HepG2 (cell line): ENCODE data around the gene CPSF7. TPM values are rescaled to one million over a fixed set of nuclear protein-coding genes. Genes with fewer than 3 reads are reported as not detected.

ENCODE experiments used
- ATAC-seq: fragments of 200-7000 bp; cut with Tn5 transposase; 3 replicates; pipeline ENCODE4 v1.9.1; 2020; ENCODE audit warnings: mild to moderate bottlenecking, moderate library complexity
- BruUV-seq: library from RNA; stranded (reverse); fragments of 400-500 nt; replicated peaks from 2 replicates; lab custom pipeline; 2021; lab: Mats Ljungman, UMichigan
- CTCF ChIA-PET: fragments of 300-600 bp; formaldehyde crosslinking; extraction: SDS; loops from one replicate; lab custom pipeline; 2021; ENCODE audit warnings: low total read pairs, inconsistent platforms, low intra/inter-chr PET ratio; lab: Yijun Ruan, JAX
- POLR2A ChIA-PET: fragments of 350-600 bp; sonication (Branson Sonifier 250); formaldehyde crosslinking; loops from one replicate; lab custom pipeline; 2020; ENCODE audit warnings: antibody characterized with exemption, inconsistent platforms; lab: Yijun Ruan, JAX
- DNase-seq: peaks from one replicate; pipeline ENCODE4 v3.0.0-alpha.2; 2015; ENCODE audit warnings: low spot score
- FAIRE-seq: peaks from 3 replicates; lab custom pipeline; 2011; peaks lifted over from hg19 to GRCh38; lab: Jason Lieb, UNC
- H2AFZ ChIP-seq: one replicate; pipeline ENCODE4 v1.6.1; 2011; ENCODE audit warnings: low read length, inconsistent platforms
- H3K27ac ChIP-seq: fragments of 300-600 bp; 3 replicates; pipeline ENCODE4 v1.8.0; 2011; ENCODE audit warnings: mixed run types, mild to moderate bottlenecking, mixed read lengths, low read length, inconsistent platforms; ENCODE audit not compliant: insufficient read depth; ENCODE audit errors: extremely low read length
- H3K27me3 ChIP-seq, 2 experiments: fragments of 200-600 bp in 1 of 2; 2 replicates in 1 of 2; 3 replicates in 1 of 2; pipeline versions ENCODE4 v1.6.0 to v1.8.0; 2011; ENCODE audit warnings: low read length in 2 of 2, mild to moderate bottlenecking in 2 of 2, moderate library complexity in 2 of 2, inconsistent platforms in 1 of 2; ENCODE audit not compliant: insufficient read depth in 2 of 2, control insufficient read depth in 1 of 2
- H3K36me3 ChIP-seq, 2 experiments: fragments of 200-600 bp in 1 of 2; replicated peaks in 1 of 2; 2 replicates in 1 of 2; 3 replicates in 1 of 2; pipeline versions ENCODE4 v1.5.1 to v1.8.0; 2011; ENCODE audit warnings: low read length in 2 of 2, inconsistent platforms in 1 of 2; ENCODE audit not compliant: insufficient read depth in 2 of 2, control insufficient read depth in 1 of 2
- H3K4me1 ChIP-seq: 2 replicates; pipeline ENCODE4 v1.5.1; 2012; ENCODE audit warnings: low read length, inconsistent platforms; ENCODE audit not compliant: insufficient read depth
- H3K4me2 ChIP-seq: 2 replicates; pipeline ENCODE4 v1.6.0; 2011; ENCODE audit warnings: low read depth, low read length, inconsistent platforms
- H3K4me3 ChIP-seq, 3 experiments: fragments of 200-600 bp in 1 of 3; sonication (generic), shearing (Covaris generic) in 1 of 3; replicated peaks in 1 of 3; 2 replicates each; pipeline ENCODE4 v1.5.1; 2011 to 2016; ENCODE audit warnings: low read length in 3 of 3, inconsistent platforms in 2 of 3, low read depth in 2 of 3, mild to moderate bottlenecking in 2 of 3, control low read depth in 1 of 3, mixed read lengths in 1 of 3; ENCODE audit not compliant: insufficient read depth in 1 of 3
- H3K79me2 ChIP-seq: one replicate; pipeline ENCODE4 v1.6.1; 2011; ENCODE audit warnings: low read length, inconsistent platforms; ENCODE audit not compliant: insufficient read depth
- H3K9ac ChIP-seq: 2 replicates; pipeline ENCODE4 v1.6.0; 2011; ENCODE audit warnings: mild to moderate bottlenecking, low read depth, low read length, inconsistent platforms; ENCODE audit not compliant: insufficient read depth
- H3K9me3 ChIP-seq: 2 replicates; pipeline ENCODE4 v1.5.1; 2012; ENCODE audit warnings: mild to moderate bottlenecking, low read length
- H4K20me1 ChIP-seq: 2 replicates; pipeline ENCODE4 v1.6.0; 2011; ENCODE audit warnings: inconsistent platforms, mild to moderate bottlenecking, low read length, moderate library complexity; ENCODE audit not compliant: insufficient read depth
- FOXA3 ChIP-seq: IDR thresholded peaks from 2 replicates; pipeline ENCODE4 v1.6.1; 2016; ENCODE audit warnings: missing genetic modification reagents, missing compliant biosample characterization
- FOXO1 ChIP-seq: sonication (generic); formaldehyde crosslinking; IDR thresholded peaks from 2 replicates; pipeline ENCODE4 v1.4.0; 2020; ENCODE audit warnings: missing genetic modification reagents
- HNRNPLL ChIP-seq: fragments of 200-400 bp; formaldehyde crosslinking; IDR thresholded peaks from 2 replicates; pipeline ENCODE4 v1.6.1; 2017; ENCODE audit warnings: mild to moderate bottlenecking, low read depth, low read length; ENCODE audit not compliant: poor library complexity, severe bottlenecking
- MEIS2 ChIP-seq: sonication (generic); formaldehyde crosslinking; IDR thresholded peaks from 2 replicates; pipeline ENCODE4 v1.9.0; 2021; ENCODE audit warnings: mild to moderate bottlenecking, missing genetic modification reagents
- MZF1 ChIP-seq: sonication (generic); formaldehyde crosslinking; IDR thresholded peaks from 2 replicates; pipeline ENCODE4 v1.8.1; 2023; ENCODE audit warnings: mild to moderate bottlenecking, missing genetic modification reagents, borderline replicate concordance
- RFX5 ChIP-seq: IDR thresholded peaks from 2 replicates; pipeline ENCODE4 v1.6.1; 2011; ENCODE audit warnings: low read depth, low read length, improper control_type of control experiment
- SIN3A ChIP-seq: IDR thresholded peaks from 2 replicates; pipeline ENCODE4 v1.6.1; 2011; ENCODE audit warnings: low read depth, mild to moderate bottlenecking, control low read depth, low read length, borderline replicate concordance
- SMAD3 ChIP-seq: sonication (generic); formaldehyde crosslinking; IDR thresholded peaks from 2 replicates; pipeline ENCODE4 v1.4.0; 2020; ENCODE audit warnings: missing genetic modification reagents
- ZBTB42 ChIP-seq: sonication (generic); formaldehyde crosslinking; IDR thresholded peaks from 2 replicates; pipeline ENCODE4 v1.5.0; 2020; ENCODE audit warnings: mild to moderate bottlenecking, missing genetic modification reagents
- ZBTB7B ChIP-seq: sonication (generic); formaldehyde crosslinking; IDR thresholded peaks from 2 replicates; pipeline ENCODE4 v1.4.0; 2020; ENCODE audit warnings: missing genetic modification reagents
- ZNF101 ChIP-seq: sonication (generic); formaldehyde crosslinking; IDR thresholded peaks from 2 replicates; pipeline ENCODE4 v1.4.0; 2020; ENCODE audit warnings: mild to moderate bottlenecking, low read depth, missing genetic modification reagents, borderline replicate concordance
- ZNF230 ChIP-seq: sonication (generic); formaldehyde crosslinking; IDR thresholded peaks from 2 replicates; pipeline ENCODE4 v1.4.0; 2020; ENCODE audit warnings: mild to moderate bottlenecking, missing genetic modification reagents
- ZNF432 ChIP-seq: sonication (generic); formaldehyde crosslinking; IDR thresholded peaks from 2 replicates; pipeline ENCODE4 v1.5.0; 2020; ENCODE audit warnings: missing genetic modification reagents, mild to moderate bottlenecking, borderline replicate concordance
- ZNF543 ChIP-seq: sonication (generic); formaldehyde crosslinking; IDR thresholded peaks from 2 replicates; pipeline ENCODE4 v1.4.0; 2020; ENCODE audit warnings: mild to moderate bottlenecking, missing genetic modification reagents
- ZNF562 ChIP-seq: sonication (generic); formaldehyde crosslinking; IDR thresholded peaks from 2 replicates; pipeline ENCODE4 v1.8.0; 2022; ENCODE audit warnings: missing genetic modification reagents, borderline replicate concordance
- WGBS: methylation state at CpG from one replicate; pipeline ENCODE4 v1.1.6; 2017; ENCODE audit warnings: low lambda C conversion rate; 5-methylcytosine and 5-hydroxymethylcytosine counted together
- in situ Hi-C: cut with HindIII; loops from 2 replicates; pipeline ENCODE4 v1.10.0; 2017; ENCODE audit warnings: low pct_unique_long_range_greater_than_20kb; ENCODE audit not compliant: extremely low pct_ligation_motif_present
- intact Hi-C: fragments of 100-400 bp; cut with micrococcal nuclease; formaldehyde crosslinking; loops from one replicate; pipeline ENCODE4 v1.10.0; 2022; ENCODE audit not compliant: unreplicated experiment
- polyA plus RNA-seq, 8 experiments: library from polyadenylated mRNA; depleted of rRNA in 3 of 8; stranded (reverse) in 7 of 8; unstranded in 1 of 8; fragments of >200 nt; fragmentation: Illumina TruSeq in 4 of 8; extraction: Trizol in 4 of 8; gene quantifications; 2 replicates each; pipeline versions ENCODE4 v1.2.1 to v1.2.3, GENCODE V29; 2011 to 2016; ENCODE audit warnings: low read depth in 4 of 8, missing spikeins in 1 of 8, mixed read lengths in 1 of 8; ENCODE audit not compliant: insufficient read depth in 1 of 8
- total RNA-seq, 5 experiments: library from RNA; depleted of rRNA; stranded (reverse); fragments of >200 nt; fragmentation: Illumina TruSeq; extraction: Trizol; gene quantifications; 2 replicates each; pipeline ENCODE4 v1.2.3, GENCODE V29; 2016; ENCODE audit warnings: low read depth in 1 of 5
- TF ChIP-seq, protein P1 (sequence below), 2 experiments: sonication (generic) in 1 of 2; formaldehyde crosslinking in 1 of 2; IDR thresholded peaks; 2 replicates each; pipeline versions ENCODE4 v1.6.1 to v1.9.0; 2014 to 2022; ENCODE audit warnings: antibody characterized with exemption in 1 of 2, borderline replicate concordance in 1 of 2, inconsistent platforms in 1 of 2, low read depth in 1 of 2, missing genetic modification reagents in 1 of 2
- TF ChIP-seq, protein P2 (sequence below): sonication (generic); formaldehyde crosslinking; IDR thresholded peaks from 2 replicates; pipeline ENCODE4 v1.5.0; 2020; ENCODE audit warnings: mild to moderate bottlenecking, missing genetic modification reagents

Gene CPSF7
- total and polyA plus RNA-seq, 2 of the 13 experiments (the other 11 are each of a cell fraction or from before 2014, with no cell fraction given), result 34.1 to 36.8 TPM

DNA sequence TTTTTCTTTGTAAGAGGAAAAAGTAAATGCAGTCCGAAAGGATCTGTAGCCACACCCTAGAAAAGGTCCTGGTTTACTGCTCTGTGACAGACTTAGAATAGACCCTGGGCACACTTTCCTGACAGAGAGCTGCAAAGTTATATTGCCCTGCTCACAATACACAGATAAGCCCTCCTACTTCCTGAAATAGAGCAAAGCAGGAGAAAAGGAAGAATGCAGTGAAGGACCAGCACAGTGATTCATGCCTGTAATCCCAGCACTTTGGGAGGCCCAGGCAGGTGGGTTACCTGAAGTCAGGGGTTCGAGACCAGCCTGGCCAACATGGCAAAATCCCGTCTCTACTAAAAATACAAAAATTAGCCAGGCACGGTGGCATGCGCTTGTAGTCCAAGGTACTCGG lies 70.3 kb downstream of the CPSF7 start:
- Histone ChIP-seq H3K79me2 (peaks cover 17% of the 10 kb centered on the region), H3K27ac (no peak overlapping the region), H3K9me3 (no peaks in the 10 kb centered on the region)
- BruUV-seq, result no TSS peak
- TF ChIP-seq, protein P1, sequence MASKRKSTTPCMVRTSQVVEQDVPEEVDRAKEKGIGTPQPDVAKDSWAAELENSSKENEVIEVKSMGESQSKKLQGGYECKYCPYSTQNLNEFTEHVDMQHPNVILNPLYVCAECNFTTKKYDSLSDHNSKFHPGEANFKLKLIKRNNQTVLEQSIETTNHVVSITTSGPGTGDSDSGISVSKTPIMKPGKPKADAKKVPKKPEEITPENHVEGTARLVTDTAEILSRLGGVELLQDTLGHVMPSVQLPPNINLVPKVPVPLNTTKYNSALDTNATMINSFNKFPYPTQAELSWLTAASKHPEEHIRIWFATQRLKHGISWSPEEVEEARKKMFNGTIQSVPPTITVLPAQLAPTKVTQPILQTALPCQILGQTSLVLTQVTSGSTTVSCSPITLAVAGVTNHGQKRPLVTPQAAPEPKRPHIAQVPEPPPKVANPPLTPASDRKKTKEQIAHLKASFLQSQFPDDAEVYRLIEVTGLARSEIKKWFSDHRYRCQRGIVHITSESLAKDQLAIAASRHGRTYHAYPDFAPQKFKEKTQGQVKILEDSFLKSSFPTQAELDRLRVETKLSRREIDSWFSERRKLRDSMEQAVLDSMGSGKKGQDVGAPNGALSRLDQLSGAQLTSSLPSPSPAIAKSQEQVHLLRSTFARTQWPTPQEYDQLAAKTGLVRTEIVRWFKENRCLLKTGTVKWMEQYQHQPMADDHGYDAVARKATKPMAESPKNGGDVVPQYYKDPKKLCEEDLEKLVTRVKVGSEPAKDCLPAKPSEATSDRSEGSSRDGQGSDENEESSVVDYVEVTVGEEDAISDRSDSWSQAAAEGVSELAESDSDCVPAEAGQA (IDR thresholded peaks at IDR 0.05; ENCODE audit: low read depth), result no peak
- TF ChIP-seq, protein P1 (CRISPR knock-in tag; IDR thresholded peaks at IDR 0.05; ENCODE audit: borderline replicate concordance), result no peak
- TF ChIP-seq HNRNPLL (no peak), FOXA3 (CRISPR knock-in tag) (no peak), FOXO1 (CRISPR knock-in tag) (no peak), ZNF230 (no peak), ZNF562 (CRISPR knock-in tag) (no peak), ZBTB7B (CRISPR knock-in tag) (no peak), MEIS2 (CRISPR knock-in tag) (no peak), ZBTB42 (CRISPR knock-in tag) (no peak), SMAD3 (CRISPR knock-in tag) (no peak), ZNF543 (no peak), MZF1 (CRISPR knock-in tag) (no peak), ZNF101 (CRISPR knock-in tag) (no peak), RFX5 (no peak), SIN3A (no peak), ZNF432 (CRISPR knock-in tag) (no peak)
- TF ChIP-seq, protein P2, sequence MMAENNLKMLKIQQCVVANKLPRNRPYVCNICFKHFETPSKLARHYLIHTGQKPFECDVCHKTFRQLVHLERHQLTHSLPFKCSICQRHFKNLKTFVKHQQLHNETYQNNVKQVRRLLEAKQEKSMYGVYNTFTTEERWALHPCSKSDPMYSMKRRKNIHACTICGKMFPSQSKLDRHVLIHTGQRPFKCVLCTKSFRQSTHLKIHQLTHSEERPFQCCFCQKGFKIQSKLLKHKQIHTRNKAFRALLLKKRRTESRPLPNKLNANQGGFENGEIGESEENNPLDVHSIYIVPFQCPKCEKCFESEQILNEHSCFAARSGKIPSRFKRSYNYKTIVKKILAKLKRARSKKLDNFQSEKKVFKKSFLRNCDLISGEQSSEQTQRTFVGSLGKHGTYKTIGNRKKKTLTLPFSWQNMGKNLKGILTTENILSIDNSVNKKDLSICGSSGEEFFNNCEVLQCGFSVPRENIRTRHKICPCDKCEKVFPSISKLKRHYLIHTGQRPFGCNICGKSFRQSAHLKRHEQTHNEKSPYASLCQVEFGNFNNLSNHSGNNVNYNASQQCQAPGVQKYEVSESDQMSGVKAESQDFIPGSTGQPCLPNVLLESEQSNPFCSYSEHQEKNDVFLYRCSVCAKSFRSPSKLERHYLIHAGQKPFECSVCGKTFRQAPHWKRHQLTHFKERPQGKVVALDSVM (CRISPR knock-in tag), result no peak
- TF ChIP-seq, all 625 proteins: peak for 0
- no peak overlapping the region for H3K4me3 ChIP-seq
- no peak for DNase-seq
- no peak overlapping the region for H2AFZ ChIP-seq
- 94% methylated on average over 6 of the region's 6 CpGs for WGBS
- POLR2A ChIA-PET, result interaction anchor here (3.6 to 9.9 kb wide), 3 partner anchors 24 to 70 kb away, joined by 29 to 146 read pairs (median 64); partner anchors contain the start of genes CPSF7, DDB1, SDHAF2 and TKFC
- H3K9ac ChIP-seq, result no peak overlapping the region
- no peaks in the 10 kb centered on the region; a peak in 1 of 5 replicates for H3K27me3 ChIP-seq
- CTCF ChIA-PET, result no interaction called here
- no peak for FAIRE-seq
- H4K20me1 ChIP-seq, result no peaks in the 10 kb centered on the region
- no peak for ATAC-seq
- peaks cover 38% of the 10 kb centered on the region for H3K4me1 ChIP-seq
- H3K36me3 ChIP-seq, result peaks cover 4 to 8% of the 10 kb centered on the region in 2 experiments; a peak in 4 of 5 replicates
- in situ Hi-C loops, result no loop called here
- H3K4me2 ChIP-seq, result no peak overlapping the region
- intact Hi-C loops, result no loop called here
